ENCODE results near the gene NHSL2. TPM values are rescaled to one million over a fixed set of nuclear protein-coding genes. Genes with fewer than 3 reads are reported as not detected.

NHSL2 gene
- total RNA-seq, 1 donor from 2014 or later = 12.7 TPM

GRCh38 chrX:72095370-72095769, 184.7 kb downstream of the NHSL2 start:
- no peak overlapping the region for H3K27ac ChIP-seq
- ATAC-seq = no peak

GRCh38 chrX:72097098-72097497, 186.5 kb downstream of the NHSL2 start:
- H3K27ac ChIP-seq = no peak overlapping the region
- H3K9me3 ChIP-seq = no peaks in the 10 kb centered on the region
- no peaks in the 10 kb centered on the region for H3K36me3 ChIP-seq
- DNase-seq (no peak), ATAC-seq (no peak)
- H3K4me1 ChIP-seq = peaks cover 11% of the 10 kb centered on the region
- no peak overlapping the region for H3K4me3 ChIP-seq
- no peaks in the 10 kb centered on the region for H3K27me3 ChIP-seq (ENCODE audit: low read depth)
- TF ChIP-seq CTCF (IDR thresholded peaks at IDR 0.05) = no peak
- intact Hi-C loops (cut with DNase I) = no loop called here

More at GRCh38 chrX:72095370-72095769, 184.7 kb downstream of the NHSL2 start:
- no peak for DNase-seq
- H3K9me3 ChIP-seq = no peaks in the 10 kb centered on the region
- no peak for TF ChIP-seq CTCF (IDR thresholded peaks at IDR 0.05)
- no peaks in the 10 kb centered on the region for H3K36me3 ChIP-seq
- no peaks in the 10 kb centered on the region for H3K27me3 ChIP-seq (ENCODE audit: low read depth)
- peaks cover 8% of the 10 kb centered on the region for H3K4me1 ChIP-seq
- H3K4me3 ChIP-seq = no peak overlapping the region
- intact Hi-C loops (cut with DNase I) = no loop called here

GRCh38 chrX:72100051-72100755, 189.6 kb downstream of the NHSL2 start:
- no peak for TF ChIP-seq CTCF (IDR thresholded peaks at IDR 0.05)
- intact Hi-C loops (cut with DNase I) = no loop called here

GRCh38 chrX:72100824-72101351, 190.2 kb downstream of the NHSL2 start:
- ATAC-seq (peak; percentile 78 to 87), DNase-seq (no peak)
- peaks cover 16% of the 10 kb centered on the region for H3K4me1 ChIP-seq
- no peaks in the 10 kb centered on the region for H3K36me3 ChIP-seq
- H3K9me3 ChIP-seq = no peaks in the 10 kb centered on the region
- no peak for TF ChIP-seq CTCF (IDR thresholded peaks at IDR 0.05)
- intact Hi-C loops (cut with DNase I) = no loop called here
- no peaks in the 10 kb centered on the region for H3K27me3 ChIP-seq (ENCODE audit: low read depth)
- H3K27ac ChIP-seq = peak overlapping the region; percentile 24
- peak overlapping the region; percentile 25 for H3K4me3 ChIP-seq

More at GRCh38 chrX:72100051-72100755, 189.6 kb downstream of the NHSL2 start:
- DNase-seq (no peak), ATAC-seq (peak; percentile 52 to 66)
- Histone ChIP-seq H3K4me1 (peaks cover 16% of the 10 kb centered on the region), H3K27me3 (ENCODE audit: low read depth) (no peaks in the 10 kb centered on the region), H3K27ac (peak overlapping the region; percentile 24), H3K9me3 (no peaks in the 10 kb centered on the region), H3K4me3 (no peak overlapping the region), H3K36me3 (no peaks in the 10 kb centered on the region)

- ATAC-seq = peak in 1 of 2 donors; percentile 26
- no peak for DNase-seq
- TF ChIP-seq CTCF (IDR thresholded peaks at IDR 0.05) = no peak
- Histone ChIP-seq H3K36me3 (no peaks in the 10 kb centered on the region), H3K4me1 (peaks cover 16% of the 10 kb centered on the region), H3K9me3 (no peaks in the 10 kb centered on the region), H3K27ac (peak overlapping the region; percentile 18), H3K4me3 (peak overlapping the region; percentile 25), H3K27me3 (ENCODE audit: low read depth) (no peaks in the 10 kb centered on the region)
- intact Hi-C loops (cut with DNase I) = no loop called here
Measured at GRCh38 chrX:72101597-72102037, 191.0 kb downstream of the NHSL2 start.

All from lower lobe of right lung (tissue), 2 donors.